ENCODE measurements around the gene APOL4. TPM values are rescaled to one million over a fixed set of nuclear protein-coding genes. Genes with fewer than 3 reads are reported as not detected.
"Not testable (repeated sequence)": the region's sequence is repeated elsewhere in the genome, so short reads cannot be mapped to it uniquely, and the experiment has no call there.

Gene APOL4
- total RNA-seq, 6 experiments from 2014 or later = 1.1 to 1.6 (median 1.4) TPM; not detected in 2

DNA sequence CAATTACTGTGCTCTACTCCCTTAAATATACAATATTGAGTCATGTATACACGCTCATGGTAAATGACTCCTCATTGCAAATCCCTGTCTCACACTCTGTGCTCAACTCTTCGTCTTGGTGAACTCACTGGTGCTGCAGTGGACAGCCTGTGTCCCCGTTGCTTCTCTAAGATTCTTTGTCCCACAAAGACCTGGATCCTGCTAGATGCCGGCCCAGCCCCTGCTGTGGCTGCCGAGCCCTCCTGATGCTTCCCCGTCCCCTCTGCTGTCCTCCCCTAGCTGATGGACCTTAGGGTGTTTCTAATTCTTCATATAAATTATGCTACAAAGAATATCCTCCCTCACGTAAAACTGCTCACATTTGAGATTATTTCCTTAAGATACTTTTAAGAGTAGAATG lies 32.2 kb upstream of the APOL4 start:
- H3K36me3 ChIP-seq = peaks cover 0 to 34% (median 17%) of the 10 kb centered on the region in 4 donors
- ATAC-seq = no peak
- H3K4me1 ChIP-seq = peaks cover 0 to 22% (median 11%) of the 10 kb centered on the region in 4 donors
- no peaks in the 10 kb centered on the region for H3K27me3 ChIP-seq
- no peak for DNase-seq
- TF ChIP-seq CTCF (IDR thresholded peaks at IDR 0.05) (no peak), POLR2A (IDR thresholded peaks at IDR 0.05) (no peak)
- H3K9me3 ChIP-seq = no peaks in the 10 kb centered on the region
- H3K27ac ChIP-seq = no peak overlapping the region
- intact Hi-C loops (cut with DNase I) = loop anchor here (10.0 kb wide), 1 partner anchor 51 kb away; no protein-coding TSS in a partner anchor
- no peak overlapping the region for H3K4me3 ChIP-seq
- 78% methylated on average over 4 of the region's 7 CpGs for WGBS (ENCODE audit: insufficient coverage, low coverage, low lambda C conversion rate, missing lambda C conversion rate)

GRCh38 chr22:36232715-36233401 lies 31.2 kb upstream of the APOL4 start:
- Histone ChIP-seq H3K4me3 (no peak overlapping the region), H3K27ac (no peak overlapping the region), H3K4me1 (peaks cover 0 to 22% (median 9%) of the 10 kb centered on the region in 4 donors), H3K27me3 (no peaks in the 10 kb centered on the region), H3K36me3 (peaks cover 0 to 42% (median 17%) of the 10 kb centered on the region in 4 donors), H3K9me3 (no peaks in the 10 kb centered on the region)
- intact Hi-C loops (cut with DNase I) = loop anchor here (10.0 kb wide), 1 partner anchor 52 kb away; no protein-coding TSS in a partner anchor
- TF ChIP-seq CTCF (IDR thresholded peaks at IDR 0.05) = no peak
- no peak for TF ChIP-seq POLR2A (IDR thresholded peaks at IDR 0.05)
- 49% methylated on average over 8 of the region's 13 CpGs for WGBS (ENCODE audit: insufficient coverage, low coverage, low lambda C conversion rate, missing lambda C conversion rate)
- no peak for DNase-seq
- ATAC-seq = peak in 1 of 4 donors; percentile 11

- not testable (repeated sequence) for H3K4me3 ChIP-seq, H3K27me3 ChIP-seq, DNase-seq, ATAC-seq, H3K27ac ChIP-seq, H3K9me3 ChIP-seq
- WGBS (ENCODE audit: insufficient coverage, low coverage, low lambda C conversion rate, missing lambda C conversion rate) = 78% methylated on average over 3 of the region's 5 CpGs
- intact Hi-C loops (cut with DNase I) = loop anchor here (10.0 kb wide), 1 partner anchor 54 kb away; no protein-coding TSS in a partner anchor
- peaks cover 0 to 12% (median 2%) of the 10 kb centered on the region in 4 donors for H3K4me1 ChIP-seq
- H3K36me3 ChIP-seq = peaks cover 0 to 47% (median 17%) of the 10 kb centered on the region in 4 donors
These were observed 29.4 kb upstream of the APOL4 start for GRCh38 chr22:36231051-36231450.

DNA sequence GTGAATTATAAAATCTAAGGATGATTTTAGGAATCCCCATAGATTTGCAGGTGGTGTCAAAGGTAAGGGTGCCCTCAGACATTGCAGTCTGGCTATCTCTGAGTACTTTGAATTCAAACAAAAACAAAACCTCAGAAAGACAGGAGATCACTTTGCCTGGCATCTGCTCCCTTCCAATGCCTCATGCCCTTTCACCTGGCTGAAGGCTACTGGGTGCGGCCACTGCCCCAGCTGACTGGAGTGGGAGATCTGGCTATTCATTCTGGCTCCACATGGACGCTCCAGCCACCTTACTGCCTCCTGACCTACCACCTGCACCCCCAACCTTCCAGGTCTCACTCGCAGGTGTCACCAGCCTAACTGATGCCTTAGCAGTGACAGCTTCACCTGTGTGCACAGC lies 28.0 kb upstream of the APOL4 start:
- intact Hi-C loops (cut with DNase I) = loop anchor here (10.0 kb wide), 2 partner anchors 55 to 85 kb away; no protein-coding TSS in a partner anchor
- not testable (repeated sequence) for H3K27me3 ChIP-seq, H3K4me3 ChIP-seq, H3K9me3 ChIP-seq, DNase-seq, H3K27ac ChIP-seq
- H3K36me3 ChIP-seq = peaks cover 0 to 47% (median 17%) of the 10 kb centered on the region in 4 donors
- peak; percentile 4 to 54 (median 38) for ATAC-seq
- WGBS (ENCODE audit: insufficient coverage, low coverage, low lambda C conversion rate, missing lambda C conversion rate) = 100% methylated on average over 1 of the region's 3 CpGs
- peaks cover 0 to 12% (median 0%) of the 10 kb centered on the region in 4 donors for H3K4me1 ChIP-seq

GRCh38 chr22:36228944-36229343 lies 27.3 kb upstream of the APOL4 start:
- no peaks in the 10 kb centered on the region for H3K27me3 ChIP-seq
- H3K9me3 ChIP-seq = no peaks in the 10 kb centered on the region
- H3K27ac ChIP-seq = no peak overlapping the region
- peaks cover 0 to 10% (median 0%) of the 10 kb centered on the region in 4 donors for H3K4me1 ChIP-seq
- H3K4me3 ChIP-seq = no peak overlapping the region
- peaks cover 0 to 44% (median 17%) of the 10 kb centered on the region in 4 donors for H3K36me3 ChIP-seq
- no peak for ATAC-seq
- TF ChIP-seq POLR2A (IDR thresholded peaks at IDR 0.05) = no peak
- no peak for TF ChIP-seq CTCF (IDR thresholded peaks at IDR 0.05)
- intact Hi-C loops (cut with DNase I) = loop anchor here in 1 of 2 donors (10.0 kb wide), 1 partner anchor 84 kb away; no protein-coding TSS in a partner anchor
- no peak for DNase-seq
- 90% methylated on average over 2 of the region's 7 CpGs for WGBS (ENCODE audit: insufficient coverage, low coverage, low lambda C conversion rate, missing lambda C conversion rate)

- H3K4me1 ChIP-seq, H3K9me3 ChIP-seq, H3K4me3 ChIP-seq, H3K27ac ChIP-seq, DNase-seq, ATAC-seq, H3K27me3 ChIP-seq: not testable (repeated sequence)
- 83% methylated on average over 1 of the region's 1 CpG for WGBS (ENCODE audit: insufficient coverage, low coverage, low lambda C conversion rate, missing lambda C conversion rate)
- intact Hi-C loops (cut with DNase I) = loop anchor here in 1 of 2 donors (10.0 kb wide), 1 partner anchor 84 kb away; no protein-coding TSS in a partner anchor
- peaks cover 0 to 42% (median 17%) of the 10 kb centered on the region in 4 donors for H3K36me3 ChIP-seq
These were observed 26.8 kb upstream of the APOL4 start for GRCh38 chr22:36228369-36228768.
